Chondrocyte (in vitro differentiated cells): ENCODE results near the gene GPT2. TPM values are rescaled to one million over a fixed set of nuclear protein-coding genes. Genes with fewer than 3 reads are reported as not detected.
A peak's percentile ranks its signal among the peaks of the same experiment; 100 is the strongest.
"Not testable (repeated sequence)": the region's sequence is repeated elsewhere in the genome, so short reads cannot be mapped to it uniquely, and the experiment has no call there.

Experiments used
- DNase-seq: peaks from one replicate; pipeline ENCODE4 v3.0.0; 2021; ENCODE audit warnings: mixed read lengths, low spot score
- H3K27ac Mint-ChIP-seq: one replicate; pipeline ENCODE4 v1.8.0; 2021; ENCODE audit warnings: mild to moderate bottlenecking, moderate library complexity, mixed read lengths; ENCODE audit not compliant: unreplicated experiment
- H3K27me3 Mint-ChIP-seq: 2 replicates; pipeline ENCODE4 v1.8.0; 2021; ENCODE audit warnings: low read depth, mixed read lengths
- H3K36me3 Mint-ChIP-seq: 2 replicates; pipeline ENCODE4 v1.8.0; 2021; ENCODE audit warnings: low read depth, mixed read lengths
- H3K4me1 Mint-ChIP-seq: 2 replicates; pipeline ENCODE4 v1.8.0; 2021; ENCODE audit warnings: low read depth, mild to moderate bottlenecking, mixed read lengths
- H3K4me3 Mint-ChIP-seq: one replicate; pipeline ENCODE4 v1.8.0; 2021; ENCODE audit warnings: mild to moderate bottlenecking, moderate library complexity, mixed read lengths; ENCODE audit not compliant: unreplicated experiment
- H3K9me3 Mint-ChIP-seq: 2 replicates; pipeline ENCODE4 v1.8.0; 2021; ENCODE audit warnings: low read depth, mixed read lengths
- total RNA-seq: library from RNA; stranded (reverse); gene quantifications from 3 replicates; pipeline ENCODE4 v1.2.1, GENCODE V29; 2021
- TF ChIP-seq, protein P1 (sequence below): fragments of 200-600 bp; sonication (generic); IDR thresholded peaks from 2 replicates; pipeline ENCODE4 v1.5.0; 2021; ENCODE audit warnings: antibody characterized with exemption, mild to moderate bottlenecking, moderate library complexity

The GPT2 gene
- total RNA-seq, 1 donor from 2014 or later, result 59.6 TPM

DNA sequence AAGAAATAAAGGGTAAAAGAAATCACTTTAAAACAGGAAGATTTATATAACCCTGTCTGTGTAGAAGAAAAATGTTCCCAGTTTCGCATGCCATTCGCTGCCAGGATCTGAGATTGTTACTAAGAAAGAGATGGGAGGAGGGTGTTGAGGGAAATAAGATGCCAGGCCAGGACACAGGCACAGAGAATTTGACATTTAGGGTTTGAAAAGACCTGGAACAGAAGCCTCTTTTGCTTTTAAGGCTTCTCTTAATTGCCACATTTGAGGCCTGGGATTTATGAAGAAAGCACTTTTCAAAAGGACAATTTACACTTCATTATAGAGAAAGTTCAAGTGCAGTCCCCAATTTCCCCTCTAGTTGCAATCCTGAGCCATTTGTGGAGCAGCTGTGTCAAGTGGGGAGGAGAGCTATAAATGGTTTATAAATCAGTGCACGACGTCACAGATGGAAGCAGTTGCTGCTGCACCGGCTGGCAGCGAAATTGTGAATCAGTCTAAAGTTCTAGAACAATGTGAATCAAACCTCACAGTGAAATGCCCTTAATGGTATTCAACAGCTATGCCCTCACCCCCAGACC, 26.7 kb upstream of the GPT2 start:
- no peak overlapping the region for H3K27ac Mint-ChIP-seq
- H3K4me3 Mint-ChIP-seq, result no peak overlapping the region
- peaks cover 7% of the 10 kb centered on the region for H3K4me1 Mint-ChIP-seq
- no peaks in the 10 kb centered on the region for H3K36me3 Mint-ChIP-seq
- peaks cover under 1% of the 10 kb centered on the region for H3K9me3 Mint-ChIP-seq
- TF ChIP-seq, protein P1, sequence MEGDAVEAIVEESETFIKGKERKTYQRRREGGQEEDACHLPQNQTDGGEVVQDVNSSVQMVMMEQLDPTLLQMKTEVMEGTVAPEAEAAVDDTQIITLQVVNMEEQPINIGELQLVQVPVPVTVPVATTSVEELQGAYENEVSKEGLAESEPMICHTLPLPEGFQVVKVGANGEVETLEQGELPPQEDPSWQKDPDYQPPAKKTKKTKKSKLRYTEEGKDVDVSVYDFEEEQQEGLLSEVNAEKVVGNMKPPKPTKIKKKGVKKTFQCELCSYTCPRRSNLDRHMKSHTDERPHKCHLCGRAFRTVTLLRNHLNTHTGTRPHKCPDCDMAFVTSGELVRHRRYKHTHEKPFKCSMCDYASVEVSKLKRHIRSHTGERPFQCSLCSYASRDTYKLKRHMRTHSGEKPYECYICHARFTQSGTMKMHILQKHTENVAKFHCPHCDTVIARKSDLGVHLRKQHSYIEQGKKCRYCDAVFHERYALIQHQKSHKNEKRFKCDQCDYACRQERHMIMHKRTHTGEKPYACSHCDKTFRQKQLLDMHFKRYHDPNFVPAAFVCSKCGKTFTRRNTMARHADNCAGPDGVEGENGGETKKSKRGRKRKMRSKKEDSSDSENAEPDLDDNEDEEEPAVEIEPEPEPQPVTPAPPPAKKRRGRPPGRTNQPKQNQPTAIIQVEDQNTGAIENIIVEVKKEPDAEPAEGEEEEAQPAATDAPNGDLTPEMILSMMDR, result peak; percentile 67
- no peaks in the 10 kb centered on the region for H3K27me3 Mint-ChIP-seq
- DNase-seq, result no peak

- no peak for DNase-seq
- Mint-ChIP-seq H3K27ac (no peak overlapping the region), H3K36me3 (no peaks in the 10 kb centered on the region), H3K4me3 (no peak overlapping the region), H3K27me3 (no peaks in the 10 kb centered on the region), H3K4me1 (peaks cover 7% of the 10 kb centered on the region), H3K9me3 (peaks cover 2% of the 10 kb centered on the region)
- TF ChIP-seq, protein P1, result no peak
These were observed 26.0 kb upstream of the GPT2 start for GRCh38 chr16:46858151-46858550.

GRCh38 chr16:46859719-46860152, 24.4 kb upstream of the GPT2 start:
- no peak overlapping the region for H3K27ac Mint-ChIP-seq
- peaks cover 7% of the 10 kb centered on the region for H3K4me1 Mint-ChIP-seq
- TF ChIP-seq, protein P1, result no peak
- H3K4me3 Mint-ChIP-seq, result no peak overlapping the region
- no peaks in the 10 kb centered on the region for H3K36me3 Mint-ChIP-seq
- no peaks in the 10 kb centered on the region for H3K27me3 Mint-ChIP-seq
- DNase-seq, result no peak
- H3K9me3 Mint-ChIP-seq, result peaks cover 2% of the 10 kb centered on the region

DNA sequence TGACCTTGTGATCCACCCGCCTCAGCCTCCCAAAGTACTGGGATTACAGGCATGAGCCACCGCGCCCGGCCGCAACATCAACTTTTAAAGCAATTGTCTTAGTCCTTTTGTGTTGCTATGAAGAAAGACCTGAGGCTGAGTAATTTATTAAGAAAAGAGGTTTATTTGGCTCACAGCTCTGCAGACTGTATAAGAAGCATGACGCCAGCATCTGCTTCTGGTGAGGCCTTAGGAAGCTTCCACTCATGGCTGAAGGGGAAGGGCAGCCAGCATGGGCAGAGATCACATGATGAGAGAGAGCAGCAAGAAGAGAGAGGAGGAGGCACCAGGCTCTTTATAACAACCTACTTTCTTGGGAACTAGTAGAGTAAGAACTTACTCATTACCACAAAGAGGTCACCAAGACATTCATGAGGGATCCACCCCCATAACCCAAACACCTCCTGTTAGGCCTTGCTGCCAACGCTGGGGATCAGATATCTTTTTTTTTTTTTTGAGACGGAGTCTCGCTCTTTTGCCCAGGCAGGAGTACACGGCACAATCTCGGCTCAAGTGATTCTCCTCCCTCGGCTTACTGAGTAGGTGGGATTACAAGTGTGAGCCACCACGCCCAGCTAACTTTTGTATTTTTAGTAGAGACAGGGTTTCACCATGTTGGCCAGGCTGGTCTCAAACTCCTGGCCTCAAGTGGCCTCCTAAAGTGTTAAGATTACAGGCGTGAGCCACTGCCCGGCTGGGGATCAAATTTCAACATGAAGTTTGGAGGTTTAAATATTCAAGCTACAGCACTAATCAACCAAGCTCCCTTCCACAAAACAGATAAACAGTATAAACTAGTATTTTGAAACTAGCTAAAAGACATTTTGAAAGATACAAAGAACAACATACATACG, 21.4 kb upstream of the GPT2 start:
- H3K4me3 Mint-ChIP-seq, result no peak overlapping the region
- H3K4me1 Mint-ChIP-seq, result peaks cover 7% of the 10 kb centered on the region
- H3K9me3 Mint-ChIP-seq, result peaks cover 2% of the 10 kb centered on the region
- no peaks in the 10 kb centered on the region for H3K36me3 Mint-ChIP-seq
- H3K27me3 Mint-ChIP-seq, result no peaks in the 10 kb centered on the region
- no peak for DNase-seq
- H3K27ac Mint-ChIP-seq, result no peak overlapping the region
- TF ChIP-seq, protein P1, result no peak

GRCh38 chr16:46866286-46866685, 17.9 kb upstream of the GPT2 start:
- no peaks in the 10 kb centered on the region for H3K4me1 Mint-ChIP-seq
- H3K9me3 Mint-ChIP-seq, result peaks cover 2% of the 10 kb centered on the region
- no peak overlapping the region for H3K27ac Mint-ChIP-seq
- no peaks in the 10 kb centered on the region for H3K36me3 Mint-ChIP-seq
- H3K4me3 Mint-ChIP-seq, result no peak overlapping the region
- TF ChIP-seq, protein P1, result no peak
- H3K27me3 Mint-ChIP-seq, result no peaks in the 10 kb centered on the region
- no peak for DNase-seq

DNA sequence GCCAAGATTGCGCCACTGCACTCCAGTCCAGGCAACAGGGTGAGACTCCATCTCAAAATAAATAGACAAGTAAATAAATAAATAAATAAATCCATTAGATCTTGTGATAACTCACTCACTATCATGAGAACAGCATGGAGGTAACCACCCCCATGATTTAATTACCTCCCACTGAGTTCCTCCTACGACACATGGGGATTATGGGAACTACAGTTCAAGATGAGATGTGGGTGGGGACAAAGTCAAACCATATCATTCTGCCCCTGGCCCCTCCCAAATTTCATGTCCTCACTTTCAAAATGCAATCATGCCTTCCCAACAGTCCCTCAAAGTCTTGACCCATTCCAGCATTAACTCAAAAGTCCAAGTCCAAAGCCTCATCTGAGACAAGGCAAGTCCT, 16.7 kb upstream of the GPT2 start:
- H3K9me3 Mint-ChIP-seq, H3K27me3 Mint-ChIP-seq, H3K4me1 Mint-ChIP-seq, H3K36me3 Mint-ChIP-seq, H3K4me3 Mint-ChIP-seq, DNase-seq: not testable (repeated sequence)
- peak overlapping the region; percentile 45 for H3K27ac Mint-ChIP-seq

- not testable (repeated sequence) for H3K36me3 Mint-ChIP-seq, H3K27me3 Mint-ChIP-seq, H3K9me3 Mint-ChIP-seq, H3K27ac Mint-ChIP-seq, H3K4me3 Mint-ChIP-seq, DNase-seq, H3K4me1 Mint-ChIP-seq
These were observed 15.3 kb upstream of the GPT2 start for GRCh38 chr16:46868891-46869290.
